RWPE1 (cell line): ENCODE measurements around the gene PDSS1.

Source experiments
- CTCF ChIA-PET: fragments of 350-600 bp; sonication (Branson Sonifier 250); formaldehyde crosslinking; extraction: SDS; loops from one replicate; lab custom pipeline; 2021; lab: Yijun Ruan, JAX
- POLR2A ChIA-PET: fragments of 400-600 bp; formaldehyde crosslinking; extraction: SDS; loops from one replicate; lab custom pipeline; 2020; ENCODE audit warnings: antibody characterized with exemption; ENCODE audit not compliant: low non-redundant PET; lab: Yijun Ruan, JAX
- DNase-seq: peaks from one replicate; pipeline ENCODE4 v3.0.0; 2012; ENCODE audit warnings: low spot score
- H3K27ac ChIP-seq: fragments of 450-650 bp; 2 replicates; pipeline ENCODE4 v1.5.1; 2017
- TF ChIP-seq, protein P1 (sequence below): fragments of 450-650 bp; conservative IDR thresholded peaks from 2 replicates; pipeline ENCODE4 v1.5.1; 2017; ENCODE audit warnings: low read depth, mild to moderate bottlenecking

Gene PDSS1

DNA sequence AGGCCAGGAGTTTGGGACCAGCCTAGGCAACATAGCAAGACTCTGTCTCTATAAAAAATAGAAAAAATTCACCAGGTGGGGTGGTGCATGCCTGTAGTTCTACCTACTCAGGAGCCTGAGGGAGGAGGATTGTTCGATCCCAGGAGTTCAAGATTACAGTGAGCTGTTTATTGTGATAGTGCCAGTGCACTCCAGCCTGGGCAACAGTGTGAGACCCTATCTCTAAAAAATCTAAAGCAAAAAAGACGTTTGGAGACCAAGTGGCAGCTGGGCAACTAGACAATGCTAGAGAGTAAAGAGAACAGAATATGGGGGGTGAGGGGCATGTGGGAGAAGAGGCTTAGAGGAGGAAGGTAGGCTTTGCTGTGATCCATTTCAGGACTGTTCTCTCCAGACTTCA lies 1.4 kb downstream of the PDSS1 start:
- ChIA-PET CTCF (no interaction called here), POLR2A (no interaction called here)
- TF ChIP-seq, protein P1, sequence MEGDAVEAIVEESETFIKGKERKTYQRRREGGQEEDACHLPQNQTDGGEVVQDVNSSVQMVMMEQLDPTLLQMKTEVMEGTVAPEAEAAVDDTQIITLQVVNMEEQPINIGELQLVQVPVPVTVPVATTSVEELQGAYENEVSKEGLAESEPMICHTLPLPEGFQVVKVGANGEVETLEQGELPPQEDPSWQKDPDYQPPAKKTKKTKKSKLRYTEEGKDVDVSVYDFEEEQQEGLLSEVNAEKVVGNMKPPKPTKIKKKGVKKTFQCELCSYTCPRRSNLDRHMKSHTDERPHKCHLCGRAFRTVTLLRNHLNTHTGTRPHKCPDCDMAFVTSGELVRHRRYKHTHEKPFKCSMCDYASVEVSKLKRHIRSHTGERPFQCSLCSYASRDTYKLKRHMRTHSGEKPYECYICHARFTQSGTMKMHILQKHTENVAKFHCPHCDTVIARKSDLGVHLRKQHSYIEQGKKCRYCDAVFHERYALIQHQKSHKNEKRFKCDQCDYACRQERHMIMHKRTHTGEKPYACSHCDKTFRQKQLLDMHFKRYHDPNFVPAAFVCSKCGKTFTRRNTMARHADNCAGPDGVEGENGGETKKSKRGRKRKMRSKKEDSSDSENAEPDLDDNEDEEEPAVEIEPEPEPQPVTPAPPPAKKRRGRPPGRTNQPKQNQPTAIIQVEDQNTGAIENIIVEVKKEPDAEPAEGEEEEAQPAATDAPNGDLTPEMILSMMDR, result no peak
- DNase-seq, result no peak
- H3K27ac ChIP-seq, result no peak overlapping the region

DNA sequence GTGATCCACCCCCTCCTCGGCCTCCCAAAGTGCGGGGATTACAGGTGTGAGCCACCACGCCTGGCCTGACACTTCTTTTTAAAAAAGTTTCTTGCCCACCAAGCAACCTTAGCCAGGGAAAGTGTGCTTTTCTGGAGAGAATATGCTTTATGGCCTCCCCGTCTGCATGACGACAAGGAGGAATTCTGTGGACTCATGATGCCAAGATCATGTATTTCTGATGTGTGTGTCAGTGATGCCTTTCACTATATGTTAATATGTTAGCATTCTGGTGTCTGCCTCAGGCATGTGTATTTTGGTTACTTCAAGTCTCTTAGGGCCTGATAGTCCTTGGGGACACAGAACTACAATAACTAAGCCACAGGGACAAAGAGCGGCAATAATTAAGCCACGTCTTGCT lies 2.1 kb downstream of the PDSS1 start:
- ChIA-PET POLR2A (no interaction called here), CTCF (no interaction called here)
- DNase-seq, result no peak
- no peak overlapping the region for H3K27ac ChIP-seq
- TF ChIP-seq, protein P1, result no peak

DNA sequence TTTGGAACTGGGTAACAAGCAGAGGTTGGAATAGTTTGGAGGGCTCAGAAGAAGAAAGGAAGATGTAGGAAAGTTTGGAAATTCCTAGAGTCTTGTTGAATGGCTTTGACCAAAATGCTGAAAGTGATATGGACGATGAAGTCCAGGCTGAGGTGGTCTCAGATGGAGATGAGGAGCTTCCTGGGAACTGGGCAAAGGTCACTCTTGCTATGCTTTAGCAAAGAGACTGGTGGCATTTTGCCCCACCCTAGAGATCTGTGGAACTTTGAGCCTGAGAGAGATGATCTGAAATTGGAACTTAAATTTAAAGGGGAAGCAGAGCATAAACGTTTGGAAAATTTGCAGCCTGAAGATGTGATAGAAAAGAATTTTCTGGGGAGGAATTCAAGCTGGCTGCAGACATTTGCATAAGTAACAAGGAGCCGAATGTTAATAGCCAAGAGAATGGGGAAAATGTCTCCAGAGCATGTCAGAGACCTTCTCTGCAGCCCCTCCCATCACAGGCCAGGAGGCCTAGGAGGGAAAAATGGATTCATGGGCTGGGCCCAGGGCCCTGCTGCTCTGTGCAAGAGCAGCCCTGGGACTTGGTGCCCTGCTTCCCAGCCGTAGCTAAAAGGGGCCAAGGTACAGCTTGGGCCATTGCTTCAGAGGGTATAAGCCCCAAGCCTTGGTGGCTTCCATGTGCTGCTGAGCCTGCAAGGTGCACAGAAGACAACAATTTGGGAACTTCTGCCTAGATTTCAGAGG lies 3.6 kb downstream of the PDSS1 start:
- TF ChIP-seq, protein P1, result no peak
- no peak for DNase-seq
- H3K27ac ChIP-seq, result no peak overlapping the region
- CTCF ChIA-PET, result no interaction called here
- POLR2A ChIA-PET, result no interaction called here

DNA sequence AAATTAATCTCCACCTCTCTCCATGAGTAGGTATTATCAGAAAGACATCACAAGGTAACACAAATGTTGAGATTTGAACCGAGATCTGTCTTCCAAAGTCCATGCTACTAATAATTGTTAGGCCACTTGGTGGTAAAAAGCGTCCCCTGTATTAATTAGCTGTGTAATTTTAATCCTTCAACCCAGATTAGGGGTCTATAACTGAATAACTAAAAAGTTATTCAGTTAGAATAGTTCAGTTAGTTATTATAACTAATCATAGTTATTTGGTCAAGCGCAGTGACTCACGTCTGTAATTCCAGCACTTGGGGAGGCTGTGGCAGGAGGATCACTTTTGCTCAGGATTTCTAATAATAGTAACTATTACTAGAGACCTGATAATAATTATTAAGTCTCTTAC lies 5.6 kb downstream of the PDSS1 start:
- TF ChIP-seq, protein P1, result no peak
- CTCF ChIA-PET, result interaction anchor here (0.7 kb wide), 1 partner anchor 1000 kb away, joined by 6 read pairs; no protein-coding TSS in a partner anchor
- H3K27ac ChIP-seq, result no peak overlapping the region
- POLR2A ChIA-PET, result no interaction called here
- no peak for DNase-seq

DNA sequence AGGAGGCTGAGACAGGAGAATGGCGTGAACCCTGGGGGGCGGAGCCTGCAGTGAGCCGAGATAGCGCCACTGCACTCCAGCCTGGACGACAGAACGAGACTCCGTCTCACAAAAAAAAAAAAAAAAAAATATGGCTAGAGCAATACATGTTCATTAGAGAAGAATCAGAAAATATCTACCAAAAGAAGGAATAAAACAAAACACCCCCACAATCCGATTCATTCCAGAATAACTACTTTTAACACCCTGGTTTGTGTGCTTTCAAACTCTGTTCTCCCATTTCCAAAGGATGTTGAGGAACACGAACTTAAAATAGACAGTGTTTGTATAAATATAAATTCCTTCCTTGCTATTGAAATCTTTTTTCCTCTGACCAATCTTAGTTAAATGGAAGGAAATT lies 6.5 kb downstream of the PDSS1 start:
- TF ChIP-seq, protein P1, result no peak
- POLR2A ChIA-PET, result no interaction called here
- CTCF ChIA-PET, result no interaction called here
- H3K27ac ChIP-seq, result no peak overlapping the region
- DNase-seq, result no peak

DNA sequence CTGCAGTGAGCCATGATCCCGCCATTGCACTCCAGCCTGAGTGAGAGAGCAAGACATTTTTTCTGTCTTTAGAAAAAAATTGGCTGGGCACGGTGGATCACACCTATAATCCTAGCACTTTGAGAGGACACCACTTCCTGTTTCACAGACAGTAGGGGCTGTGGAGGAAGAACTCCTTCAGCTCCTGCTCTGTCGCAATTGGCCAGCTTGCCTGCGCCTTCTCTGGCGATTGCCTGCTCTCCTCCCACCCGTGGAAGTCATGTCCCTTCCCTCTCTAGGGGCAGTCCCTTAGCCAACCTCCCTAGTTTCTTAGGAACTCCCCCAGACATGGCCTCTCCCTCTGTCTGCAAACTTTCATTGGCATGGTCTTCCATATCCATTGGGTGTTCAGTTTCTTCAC lies 8.7 kb downstream of the PDSS1 start:
- no peak for DNase-seq
- TF ChIP-seq, protein P1, result no peak
- POLR2A ChIA-PET, result no interaction called here
- CTCF ChIA-PET, result interaction anchor here (1.1 kb wide), 1 partner anchor 20 kb away, joined by 3 read pairs; no protein-coding TSS in a partner anchor
- 0 out of 2 replicates have a peak overlapping the region, but pooled peaks have one; percentile 10 for H3K27ac ChIP-seq
